Measurements from ENCODE around the gene RABGEF1.

DNA sequence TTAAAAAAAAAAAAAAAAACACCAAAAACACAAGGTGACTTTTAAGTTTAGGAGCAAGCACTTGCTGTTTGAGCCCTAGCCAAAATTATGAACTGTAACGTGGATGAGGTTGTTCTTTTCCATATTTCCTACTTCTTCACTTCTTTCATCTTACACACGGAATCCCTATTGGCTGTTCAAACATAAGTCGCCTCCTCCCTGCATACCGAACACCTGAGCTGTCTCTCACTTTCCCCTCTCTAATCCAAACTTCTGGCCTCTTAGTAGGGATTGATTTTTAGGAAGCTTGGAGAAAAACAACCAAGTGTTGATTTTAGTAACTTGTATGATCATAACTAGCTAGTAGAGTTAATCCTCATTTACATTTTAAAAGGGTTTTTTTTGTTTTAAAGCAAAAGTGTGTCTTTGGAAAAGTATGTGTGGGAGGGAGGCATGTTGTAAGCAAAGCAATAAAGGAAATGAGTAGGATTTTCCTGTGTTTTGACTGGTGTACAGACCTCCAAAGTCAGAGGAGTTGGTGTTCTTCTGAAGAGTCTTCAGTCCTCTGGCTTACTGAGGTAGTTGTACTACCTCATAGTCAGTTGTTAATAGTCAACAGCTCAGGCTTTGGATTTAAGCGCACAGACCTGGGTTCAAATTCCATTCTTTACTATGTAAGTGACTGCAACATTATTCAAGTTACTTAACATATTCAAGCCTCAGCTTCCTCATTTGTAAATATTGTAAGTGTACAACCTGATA lies 39.3 kb downstream of the RABGEF1 start:
- TF ChIP-seq, protein P1, sequence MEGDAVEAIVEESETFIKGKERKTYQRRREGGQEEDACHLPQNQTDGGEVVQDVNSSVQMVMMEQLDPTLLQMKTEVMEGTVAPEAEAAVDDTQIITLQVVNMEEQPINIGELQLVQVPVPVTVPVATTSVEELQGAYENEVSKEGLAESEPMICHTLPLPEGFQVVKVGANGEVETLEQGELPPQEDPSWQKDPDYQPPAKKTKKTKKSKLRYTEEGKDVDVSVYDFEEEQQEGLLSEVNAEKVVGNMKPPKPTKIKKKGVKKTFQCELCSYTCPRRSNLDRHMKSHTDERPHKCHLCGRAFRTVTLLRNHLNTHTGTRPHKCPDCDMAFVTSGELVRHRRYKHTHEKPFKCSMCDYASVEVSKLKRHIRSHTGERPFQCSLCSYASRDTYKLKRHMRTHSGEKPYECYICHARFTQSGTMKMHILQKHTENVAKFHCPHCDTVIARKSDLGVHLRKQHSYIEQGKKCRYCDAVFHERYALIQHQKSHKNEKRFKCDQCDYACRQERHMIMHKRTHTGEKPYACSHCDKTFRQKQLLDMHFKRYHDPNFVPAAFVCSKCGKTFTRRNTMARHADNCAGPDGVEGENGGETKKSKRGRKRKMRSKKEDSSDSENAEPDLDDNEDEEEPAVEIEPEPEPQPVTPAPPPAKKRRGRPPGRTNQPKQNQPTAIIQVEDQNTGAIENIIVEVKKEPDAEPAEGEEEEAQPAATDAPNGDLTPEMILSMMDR (IDR thresholded peaks at IDR 0.05), result no peak
- TF ChIP-seq EZH2 (IDR thresholded peaks at IDR 0.05), result no peak
- TF ChIP-seq EZH2phosphoT487 (IDR thresholded peaks at IDR 0.05), result no peak

Measured in neural progenitor cell (in vitro differentiated cells).